Measurements from ENCODE around the gene HSPB8. TPM values are rescaled to one million over a fixed set of nuclear protein-coding genes. Genes with fewer than 3 reads are reported as not detected.

Gene HSPB8
- total and polyA plus RNA-seq, 2 of the 8 experiments (the other 6 are each of a cell fraction or from before 2014, with no cell fraction given) = 11.7 to 28.2 TPM

DNA sequence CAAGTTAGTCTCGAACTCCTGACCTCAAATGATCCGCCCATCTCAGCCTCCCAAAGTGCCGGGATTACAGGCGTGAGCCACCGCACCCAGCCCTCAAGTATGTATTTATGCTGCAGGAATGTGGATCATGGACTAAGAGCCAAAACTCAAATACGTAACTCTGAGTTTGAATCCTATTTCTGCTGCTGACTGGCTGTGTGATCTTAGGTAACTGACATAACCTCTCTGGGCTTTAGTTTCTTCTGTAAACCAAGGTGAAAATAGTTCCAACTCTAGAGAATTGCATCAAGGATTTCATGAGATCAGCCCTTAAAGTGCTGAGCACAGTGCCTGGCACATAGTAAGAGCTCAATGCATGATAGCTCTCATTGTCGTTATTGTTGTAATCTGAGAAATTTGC is 37.4 kb downstream of the HSPB8 start:
- Histone ChIP-seq H3K4me3 (ENCODE audit: extremely low read depth in 1 of 4, insufficient read depth in 2 of 4, low read depth in 3 of 4, low read length in 4 of 4) (no peak overlapping the region), H2BK12ac (ENCODE audit: low read depth, low read length) (no peak overlapping the region), H3K4ac (replicated peaks; ENCODE audit: insufficient read length, low read depth, low read length) (no peak overlapping the region), H3K79me2 (ENCODE audit: control insufficient read depth in 1 of 2, insufficient read depth in 2 of 2, low read length in 2 of 2) (no peaks in the 10 kb centered on the region), H2BK20ac (ENCODE audit: low read length) (no peak overlapping the region), H2BK120ac (replicated peaks; ENCODE audit: low read depth, low read length) (peak overlapping the region; percentile 1), H3K23ac (ENCODE audit: insufficient read length) (no peak overlapping the region), H4K20me1 (replicated peaks in 1 of 2; ENCODE audit: control insufficient read depth in 1 of 2, insufficient read depth in 2 of 2, low read length in 2 of 2) (no peaks in the 10 kb centered on the region), H2AFZ (ENCODE audit: low read length) (no peak overlapping the region), H3K36me3 (ENCODE audit: control insufficient read depth in 2 of 4, insufficient read depth in 4 of 4, low read length in 3 of 4) (no peaks in the 10 kb centered on the region), H4K8ac (ENCODE audit: extremely low read depth, insufficient read depth, low read length) (no peak overlapping the region), H4K91ac (replicated peaks; ENCODE audit: insufficient read length, low read length) (no peak overlapping the region), H3K56ac (replicated peaks; ENCODE audit: insufficient read length, low read depth, low read length) (no peak overlapping the region), H4K5ac (ENCODE audit: insufficient read length, low read depth, low read length) (no peak overlapping the region), H3K9ac (replicated peaks in 1 of 4; ENCODE audit: extremely low read depth in 1 of 4, low read depth in 3 of 4, low read length in 3 of 4) (no peak overlapping the region), H3K23me2 (ENCODE audit: low read depth, low read length) (no peaks in the 10 kb centered on the region), H2AK5ac (ENCODE audit: low read depth, low read length) (no peak overlapping the region), H2BK15ac (ENCODE audit: low read length) (no peak overlapping the region), H3K9me3 (ENCODE audit: insufficient read depth in 2 of 2, low read depth in 1 of 2, low read length in 1 of 2) (no peaks in the 10 kb centered on the region), H3K79me1 (ENCODE audit: low read depth, low read length) (no peaks in the 10 kb centered on the region), H2BK5ac (ENCODE audit: low read depth, low read length) (no peak overlapping the region), H3K18ac (ENCODE audit: extremely low read depth, low read length) (no peak overlapping the region), H3K27ac (ENCODE audit: low read depth, low read length) (no peak overlapping the region), H3K4me2 (ENCODE audit: insufficient read depth in 1 of 2, low read depth in 2 of 2, low read length in 2 of 2) (no peak overlapping the region), H3K27me3 (replicated peaks in 1 of 4; ENCODE audit: control insufficient read depth in 3 of 4, extremely low read depth in 1 of 4, insufficient read depth in 3 of 4, low read length in 3 of 4) (no peaks in the 10 kb centered on the region), H3K14ac (ENCODE audit: insufficient read length) (no peak overlapping the region), H3K4me1 (replicated peaks in 1 of 4; ENCODE audit: control insufficient read depth in 3 of 4, insufficient read depth in 4 of 4, low read length in 3 of 4) (peaks cover 0 to 15% (median 8%) of the 10 kb centered on the region in 4 experiments; a peak in 5 of 7 replicates)
- DNase-seq (ENCODE audit: low read depth in 1 of 2, low spot score in 2 of 2) (no peak), FAIRE-seq (no peak)
- WGBS, 2 experiments (ENCODE audit: extremely low coverage in 1 of 2, insufficient coverage in 1 of 2, insufficient read length in 1 of 2, insufficient replicate concordance in 2 of 2, low coverage in 1 of 2, low lambda C conversion rate in 2 of 2, missing lambda C conversion rate in 1 of 2) = 86% methylated on average over 7 of the region's 7 CpGs; no CpG with 5 or more reads in 1 of the 2 experiments
- TF ChIP-seq KDM1A (IDR thresholded peaks at IDR 0.05; ENCODE audit: borderline replicate concordance, low read length) = peak; percentile 67; the same call in 1 of the 2 replicates
- no peak for TF ChIP-seq MAFK (IDR thresholded peaks at IDR 0.05; ENCODE audit: low read depth, low read length)
- ChIA-PET POLR2A (ENCODE audit: partially characterized antibody) (no interaction called here), CTCF (ENCODE audit: partially characterized antibody) (interaction anchor here (1.5 to 2.7 kb wide), 2 partner anchors 10 to 15 kb away, joined by 4 to 9 read pairs; no protein-coding TSS in a partner anchor)

Data from H1 (cell line).